NOMO-1 treated with DMSO at 0.1 percent for 48 hours (cell line): ENCODE data around the gene CPED1.
"Not testable (repeated sequence)": the region's sequence is repeated elsewhere in the genome, so short reads cannot be mapped to it uniquely, and the experiment has no call there.

Source experiments
- DNase-seq: peaks from one replicate; lab custom pipeline; 2025; ENCODE audit not compliant: unreplicated experiment; lab: John Stamatoyannopoulos, UW

The CPED1 gene

DNA sequence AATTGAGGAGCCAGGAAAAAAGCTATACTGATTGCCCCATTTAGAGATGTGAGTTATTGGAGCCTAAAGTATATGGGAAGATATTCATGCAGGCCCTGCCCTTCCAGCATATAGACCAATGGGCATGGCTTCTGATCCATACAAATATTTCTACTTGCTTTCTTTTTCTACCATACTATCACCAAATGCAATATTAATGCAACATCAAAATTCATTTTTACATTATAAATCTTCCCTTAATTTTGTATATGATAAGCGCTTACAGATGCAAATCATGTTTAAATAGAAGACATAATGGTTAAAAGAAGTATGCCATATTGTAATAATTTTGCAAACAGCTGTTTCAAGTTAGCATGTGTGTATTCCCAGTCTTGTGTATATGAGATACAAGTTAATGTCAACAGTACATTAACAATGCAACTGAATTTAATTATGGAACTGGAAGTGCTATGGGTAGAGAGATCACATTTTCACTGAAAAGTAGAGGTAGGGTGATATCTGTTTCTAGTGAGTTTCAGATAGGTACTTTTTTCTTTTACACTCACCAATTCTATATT, 315.7 kb downstream of the CPED1 start:
- DNase-seq: no peak

DNA sequence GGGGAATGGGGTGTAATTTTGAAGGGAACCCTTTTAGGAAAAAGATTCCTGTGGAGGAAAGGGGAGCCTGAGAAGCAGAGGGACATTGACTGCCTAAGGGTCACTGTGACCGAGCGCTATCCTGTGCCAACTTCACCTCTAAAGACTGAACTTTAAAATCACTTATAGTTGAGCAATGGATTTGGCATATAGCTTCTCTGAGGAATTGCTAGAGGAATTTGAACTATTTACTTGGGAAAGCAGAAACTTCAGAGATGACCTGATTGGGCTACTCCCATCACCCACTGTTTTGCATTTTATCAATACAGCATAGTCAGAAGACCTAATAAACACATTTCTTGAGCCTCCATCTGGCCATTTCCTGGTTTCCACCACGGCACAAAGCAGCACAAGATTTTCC, 316.6 kb downstream of the CPED1 start:
- no peak for DNase-seq

DNA sequence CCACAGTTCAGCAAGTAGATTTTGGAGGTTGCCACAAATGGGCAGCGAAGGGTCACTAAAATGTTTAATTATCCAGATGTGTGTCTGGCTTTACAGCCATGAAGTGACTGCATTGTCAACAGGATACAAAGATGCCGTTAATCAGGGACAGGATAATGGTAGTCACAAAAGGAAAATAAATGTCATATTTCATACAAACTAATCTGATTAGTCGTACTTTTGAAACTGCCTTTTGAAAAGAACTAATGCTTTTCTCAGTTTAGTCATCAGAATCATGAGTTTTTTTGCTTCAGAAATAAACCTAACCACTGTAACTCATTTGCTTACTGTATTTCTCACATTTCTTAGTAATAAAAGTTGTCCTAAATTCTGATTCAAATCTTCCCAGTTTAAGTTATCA, 318.1 kb downstream of the CPED1 start:
- DNase-seq: no peak

DNA sequence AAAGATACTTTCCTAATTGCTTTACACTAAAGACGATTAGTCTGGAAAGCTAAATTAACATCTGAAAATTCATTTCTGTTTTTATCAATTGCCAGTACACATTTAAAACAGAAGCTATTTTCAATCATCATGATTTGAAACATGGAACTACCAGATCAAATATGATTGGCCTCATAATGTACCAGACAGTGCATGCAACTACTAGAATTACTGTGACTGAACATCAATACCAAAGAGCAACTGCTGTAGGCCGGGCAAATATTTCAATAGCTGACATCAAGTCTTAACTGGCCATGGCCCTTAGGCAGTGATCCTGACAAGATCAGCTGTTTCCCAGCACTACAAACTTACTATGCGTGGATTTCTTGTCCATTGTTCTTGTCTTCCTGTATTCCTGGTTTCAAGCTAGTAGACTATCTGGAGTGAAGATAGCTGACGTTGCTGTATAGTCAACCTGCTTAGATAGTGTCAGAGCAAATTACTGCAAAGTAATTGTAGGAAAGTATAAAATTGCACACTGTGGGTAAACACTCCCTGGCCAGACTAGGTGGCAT, 318.6 kb downstream of the CPED1 start:
- no peak for DNase-seq

DNA sequence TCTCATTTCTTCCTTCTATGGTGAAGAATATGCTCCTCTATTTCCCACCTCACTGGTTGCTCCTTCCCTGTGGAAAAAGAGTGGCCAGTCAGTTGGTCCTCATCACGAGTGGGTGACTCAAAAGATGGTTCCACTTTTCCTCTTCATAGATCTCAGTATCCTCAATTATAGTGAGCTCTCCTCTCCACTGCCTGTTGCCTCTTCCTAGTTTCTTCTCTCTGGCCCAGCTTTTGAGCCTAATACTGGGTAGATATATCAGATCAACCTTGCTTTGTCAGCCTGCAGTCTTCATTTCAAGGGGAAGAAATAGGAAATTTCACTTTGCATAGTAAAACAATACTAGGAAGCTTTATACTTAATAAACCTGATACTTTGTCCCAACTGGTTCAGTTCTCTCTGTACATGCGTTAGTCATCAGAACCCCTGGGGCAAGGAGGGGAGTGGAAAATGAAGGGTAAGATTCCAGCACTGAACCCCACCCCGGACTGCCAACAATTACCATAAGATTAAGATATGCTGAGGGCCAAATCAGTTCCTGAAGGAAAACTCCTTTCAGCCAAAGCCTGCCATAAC, 324.8 kb downstream of the CPED1 start:
- DNase-seq: no peak

DNA sequence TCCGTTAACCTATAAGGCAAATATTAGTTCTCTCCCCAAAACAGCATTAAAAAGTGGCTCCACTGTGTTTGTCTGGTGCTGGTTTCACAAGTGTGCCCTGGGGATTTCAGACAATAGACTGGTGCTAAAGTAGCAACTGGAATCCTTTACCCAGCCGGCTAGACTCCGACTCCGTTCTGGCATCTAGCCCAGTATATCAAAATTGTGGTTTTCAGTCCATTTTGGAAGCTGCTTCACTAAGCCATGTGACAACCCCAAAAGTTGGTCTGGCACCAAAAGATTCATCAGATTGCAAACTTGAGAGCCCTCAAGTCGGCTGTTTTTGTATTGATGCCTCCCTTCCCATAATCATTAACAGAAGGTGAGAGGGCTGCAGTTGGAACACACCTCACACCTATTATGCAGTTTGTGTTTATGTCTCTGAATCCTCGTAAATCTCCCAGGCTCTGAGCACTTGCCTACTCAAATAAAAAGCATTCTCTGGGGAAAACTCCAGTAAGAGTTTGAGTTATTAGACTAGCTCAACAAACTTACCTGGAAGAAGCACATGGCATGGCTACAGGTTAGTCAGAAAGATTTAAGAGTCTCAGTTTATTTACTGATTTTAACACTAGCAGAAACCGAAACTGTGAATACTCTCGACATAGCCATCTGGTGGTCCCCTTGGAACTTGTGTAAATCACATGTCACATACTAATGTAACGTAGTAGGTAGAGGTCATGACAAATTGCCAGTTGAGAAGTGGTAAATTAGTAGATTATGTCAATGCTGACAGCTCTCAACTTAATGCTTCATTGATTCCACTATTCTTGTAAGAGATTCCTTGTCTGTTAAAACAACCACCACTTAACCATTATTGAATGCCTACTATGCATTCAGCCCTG, 325.5 kb downstream of the CPED1 start:
- no peak for DNase-seq

DNA sequence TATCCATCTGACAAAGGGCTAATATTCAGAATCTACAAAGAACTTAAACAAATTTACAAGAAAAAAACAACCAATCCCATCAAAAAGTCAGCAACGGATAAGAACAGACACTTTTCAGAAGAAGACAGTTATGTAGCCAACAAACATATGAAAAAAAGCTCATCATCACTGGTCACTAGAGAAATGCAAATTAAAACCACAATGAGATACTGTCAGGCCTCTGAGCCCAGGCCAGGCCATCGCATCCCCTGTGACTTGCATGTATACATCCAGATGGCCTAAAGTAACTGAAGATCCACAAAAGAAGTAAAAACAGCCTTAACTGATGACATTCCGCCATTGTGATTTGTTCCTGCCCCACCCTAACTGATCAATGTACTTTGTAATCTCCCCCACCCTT, 326.7 kb downstream of the CPED1 start:
- DNase-seq: not testable (repeated sequence)

DNA sequence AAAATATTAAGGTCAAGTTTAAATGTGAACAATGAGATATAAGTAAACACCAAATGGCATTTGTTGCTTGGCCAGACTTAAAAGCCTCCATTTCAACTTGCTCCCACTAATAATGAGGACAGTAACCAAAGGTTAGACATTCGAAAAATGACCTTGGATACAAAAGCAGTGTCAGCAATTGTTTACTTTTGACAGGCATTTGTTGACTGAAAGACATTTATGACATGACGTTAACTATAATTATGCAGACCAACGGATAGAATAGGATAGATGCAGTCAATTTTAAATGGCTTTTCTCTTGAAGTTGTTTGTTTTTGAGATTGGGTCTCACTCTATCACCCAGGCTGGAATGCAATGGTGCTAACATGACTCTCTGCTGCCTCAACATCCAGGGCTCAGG, 333.9 kb downstream of the CPED1 start:
- DNase-seq: no peak

DNA sequence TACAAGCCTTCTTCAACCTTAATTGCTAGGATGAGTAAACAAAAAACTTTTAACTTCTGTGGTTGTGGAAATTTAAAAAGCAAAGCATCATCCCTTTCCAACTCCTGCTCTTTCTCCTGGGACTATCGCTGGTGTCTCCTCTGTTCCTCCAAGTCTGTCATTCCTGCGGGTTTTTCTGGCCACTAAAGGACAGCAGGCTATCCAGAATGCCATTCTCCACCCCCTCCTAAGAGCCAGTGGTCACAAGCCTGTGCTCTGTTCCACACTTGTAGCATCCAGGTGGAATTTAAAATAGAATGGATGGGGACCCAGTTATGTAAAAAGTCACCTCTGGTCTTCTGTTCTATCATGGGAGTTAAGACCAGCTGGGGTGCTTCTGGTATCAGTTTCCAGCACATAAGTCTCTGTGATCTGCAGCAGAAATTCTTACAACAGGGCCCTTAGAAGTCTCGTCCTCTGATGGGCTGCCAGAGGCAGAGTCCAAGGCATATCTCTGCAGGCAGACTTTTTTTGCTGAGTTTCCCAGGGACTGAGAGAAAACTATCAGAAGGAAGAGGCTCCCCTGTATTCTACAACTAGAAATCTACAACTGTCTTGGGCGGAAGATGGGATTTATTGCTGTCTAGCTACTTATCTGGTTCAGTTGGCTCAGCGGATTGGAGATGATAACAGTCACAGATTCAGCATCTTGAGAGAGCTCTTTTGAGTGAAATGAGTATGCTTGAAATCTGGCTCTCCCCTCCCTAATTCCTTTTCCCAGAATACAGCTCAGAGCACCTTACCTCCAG, 335.2 kb downstream of the CPED1 start:
- no peak for DNase-seq

DNA sequence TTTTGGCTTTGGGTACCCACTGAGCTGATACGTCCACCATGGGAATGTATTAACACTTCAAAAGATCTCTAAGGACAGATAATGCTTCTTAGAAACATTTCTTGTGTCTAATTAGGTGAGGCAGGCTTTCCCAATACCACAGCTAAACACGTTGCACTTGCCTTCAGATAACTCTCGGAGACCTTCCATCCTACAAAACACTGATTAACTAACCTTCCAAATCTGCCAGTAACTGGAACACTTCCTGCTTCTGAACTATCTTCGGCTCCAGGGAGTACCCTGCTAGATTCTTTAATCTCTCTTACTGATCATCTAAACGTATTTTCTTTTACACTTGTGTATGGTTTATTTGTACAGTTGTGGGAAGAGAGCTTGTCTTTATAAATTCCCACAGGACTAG, 339.2 kb downstream of the CPED1 start:
- DNase-seq: no peak

DNA sequence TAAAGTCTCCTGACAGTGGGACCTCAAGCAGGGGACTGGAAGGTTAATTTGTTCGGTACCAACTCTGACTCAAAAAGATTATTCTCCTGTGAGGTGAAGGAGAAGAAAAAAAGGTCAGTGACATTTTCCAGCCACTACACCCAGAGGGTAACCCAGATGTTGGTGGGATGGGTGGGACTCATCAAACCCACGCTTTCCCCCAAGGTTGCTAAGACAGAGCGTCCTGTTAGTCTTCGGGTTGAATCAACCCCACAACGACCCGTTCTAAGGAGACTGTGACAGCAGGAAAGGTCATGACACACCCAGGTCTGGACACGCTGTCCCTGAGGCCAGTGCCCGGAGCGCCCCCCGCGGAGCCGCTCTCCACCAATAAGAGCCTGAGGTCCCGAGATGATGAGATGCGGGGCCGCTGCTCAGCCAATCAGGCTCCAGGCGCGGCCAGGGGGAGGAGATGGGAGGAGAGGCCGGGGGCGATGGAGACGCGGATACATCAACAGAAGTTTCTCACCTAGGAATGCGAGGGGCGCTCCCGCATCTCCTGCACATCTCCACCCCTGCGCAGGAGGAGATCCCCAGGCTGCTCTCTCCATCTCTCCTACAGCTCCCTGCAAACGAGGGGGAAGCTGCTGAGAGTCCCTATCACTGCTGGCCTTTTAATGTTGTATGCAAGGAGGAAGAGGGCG, 340.1 kb downstream of the CPED1 start, which contains the start of gene WNT16:
Gene WNT16, plus strand, starts transcription at position 493 of the 683 bp plus-strand sequence. CDS start 293 bp downstream, outside the sequence.
- DNase-seq: no peak

DNA sequence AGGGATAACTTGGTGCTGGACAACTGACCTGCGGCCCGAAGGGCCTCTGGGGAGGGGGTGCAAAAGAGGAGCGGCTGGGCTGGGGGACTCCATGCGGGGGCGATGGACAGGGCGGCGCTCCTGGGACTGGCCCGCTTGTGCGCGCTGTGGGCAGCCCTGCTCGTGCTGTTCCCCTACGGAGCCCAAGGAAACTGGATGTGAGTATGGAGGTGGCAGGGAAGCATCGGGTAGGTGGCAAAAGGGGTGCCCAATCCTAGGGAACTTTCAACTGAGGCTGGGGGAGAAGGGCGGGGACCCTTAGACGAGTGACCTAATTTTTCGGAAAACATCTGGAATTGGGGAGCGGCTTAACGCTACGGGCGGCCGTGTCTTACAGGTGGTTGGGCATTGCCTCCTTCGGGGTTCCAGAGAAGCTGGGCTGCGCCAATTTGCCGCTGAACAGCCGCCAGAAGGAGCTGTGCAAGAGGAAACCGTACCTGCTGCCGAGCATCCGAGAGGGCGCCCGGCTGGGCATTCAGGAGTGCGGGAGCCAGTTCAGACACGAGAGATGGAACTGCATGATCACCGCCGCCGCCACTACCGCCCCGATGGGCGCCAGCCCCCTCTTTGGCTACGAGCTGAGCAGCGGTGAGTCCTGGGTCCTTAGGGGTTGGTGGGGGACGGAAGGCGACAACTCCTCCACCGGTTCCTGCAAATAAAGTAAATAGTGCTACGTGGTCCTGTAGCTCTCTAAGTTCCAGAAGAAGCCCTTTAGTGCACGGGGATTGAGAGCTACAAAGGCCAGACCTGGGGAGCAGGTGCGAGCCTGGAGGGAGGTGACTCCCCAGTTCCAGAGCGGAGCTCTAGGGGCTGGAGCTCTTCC, 340.9 kb downstream of the CPED1 start:
- DNase-seq: no peak

DNA sequence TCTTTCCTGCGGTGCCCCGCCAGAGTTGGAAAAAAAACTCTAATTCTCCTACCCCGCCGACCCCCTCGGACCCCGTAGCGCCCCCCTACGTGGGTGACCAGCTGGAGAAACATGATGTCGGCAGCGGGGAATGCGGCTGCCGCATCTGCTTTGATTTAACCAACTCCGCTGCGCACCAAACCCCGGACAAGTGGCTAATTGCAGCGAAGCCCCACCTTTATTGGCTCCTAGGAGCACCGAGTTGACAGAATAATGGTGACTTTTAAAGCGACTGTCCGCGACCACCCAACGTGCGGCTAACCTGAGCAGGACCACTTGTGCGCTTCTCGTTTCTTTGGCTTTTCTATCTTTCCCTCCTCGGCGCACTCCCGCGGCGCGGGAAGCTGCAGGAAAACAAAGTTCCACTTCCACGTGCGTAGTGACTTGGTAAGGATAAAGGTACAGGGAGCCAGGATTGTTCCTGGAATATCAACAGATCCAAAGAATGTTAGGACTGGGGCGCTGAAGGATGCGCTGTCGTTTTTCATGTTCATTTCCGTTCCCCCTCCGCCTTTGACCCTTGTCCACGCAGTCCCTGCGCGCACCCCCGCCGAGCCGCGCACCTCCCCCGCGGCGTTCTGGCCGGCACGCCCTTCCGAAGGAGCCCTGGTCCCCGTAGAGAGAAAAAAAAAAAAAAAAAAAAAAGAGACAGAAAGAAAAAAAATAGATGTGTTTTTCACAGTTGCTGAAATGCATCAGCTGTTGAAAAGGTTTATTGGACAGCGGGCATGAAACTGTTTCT, 341.7 kb downstream of the CPED1 start:
- DNase-seq: no peak

DNA sequence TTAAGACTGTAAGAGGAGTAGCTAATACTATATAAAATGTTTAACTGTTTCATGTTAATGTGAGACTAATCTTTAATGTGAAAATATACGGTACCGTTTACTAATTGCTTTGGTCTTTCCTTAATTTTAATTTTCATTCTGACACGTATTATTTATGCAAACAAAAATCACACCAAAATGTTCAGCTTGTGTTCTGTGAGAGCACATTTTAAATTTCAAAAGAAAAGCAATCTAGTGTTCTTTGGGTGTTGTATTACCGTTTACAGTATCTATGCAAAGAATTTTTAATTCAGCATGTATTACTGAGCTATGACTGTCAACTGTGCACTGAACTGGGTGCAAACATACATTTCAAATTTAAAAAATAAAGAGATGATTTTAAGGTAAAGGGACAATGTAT, 342.5 kb downstream of the CPED1 start:
- DNase-seq: no peak

DNA sequence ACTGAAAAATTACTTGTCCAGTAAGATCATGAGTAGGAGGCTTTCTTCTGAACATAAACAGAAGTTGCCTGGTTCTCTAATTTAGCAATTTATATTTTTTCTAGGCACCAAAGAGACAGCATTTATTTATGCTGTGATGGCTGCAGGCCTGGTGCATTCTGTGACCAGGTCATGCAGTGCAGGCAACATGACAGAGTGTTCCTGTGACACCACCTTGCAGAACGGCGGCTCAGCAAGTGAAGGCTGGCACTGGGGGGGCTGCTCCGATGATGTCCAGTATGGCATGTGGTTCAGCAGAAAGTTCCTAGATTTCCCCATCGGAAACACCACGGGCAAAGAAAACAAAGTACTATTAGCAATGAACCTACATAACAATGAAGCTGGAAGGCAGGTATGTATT, 343.1 kb downstream of the CPED1 start:
- DNase-seq: no peak

DNA sequence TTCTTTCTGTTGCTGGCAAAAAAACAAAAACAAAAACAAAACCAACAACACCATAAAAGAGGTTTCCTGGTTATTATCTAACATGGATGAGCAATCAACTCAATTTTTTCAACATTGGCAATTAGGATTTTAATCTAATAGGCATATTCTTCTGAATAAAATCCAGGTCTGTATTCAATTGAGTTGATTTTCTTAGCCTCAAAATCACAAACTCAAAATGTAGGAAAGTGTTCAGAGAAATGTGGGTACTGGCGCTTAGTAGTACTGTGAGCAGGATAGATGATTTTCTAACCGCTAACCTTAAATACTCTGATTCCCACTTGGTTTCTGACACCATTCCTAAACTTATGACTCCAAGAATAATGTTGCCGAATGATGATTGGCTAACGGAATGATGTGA, 345.9 kb downstream of the CPED1 start:
- no peak for DNase-seq

DNA sequence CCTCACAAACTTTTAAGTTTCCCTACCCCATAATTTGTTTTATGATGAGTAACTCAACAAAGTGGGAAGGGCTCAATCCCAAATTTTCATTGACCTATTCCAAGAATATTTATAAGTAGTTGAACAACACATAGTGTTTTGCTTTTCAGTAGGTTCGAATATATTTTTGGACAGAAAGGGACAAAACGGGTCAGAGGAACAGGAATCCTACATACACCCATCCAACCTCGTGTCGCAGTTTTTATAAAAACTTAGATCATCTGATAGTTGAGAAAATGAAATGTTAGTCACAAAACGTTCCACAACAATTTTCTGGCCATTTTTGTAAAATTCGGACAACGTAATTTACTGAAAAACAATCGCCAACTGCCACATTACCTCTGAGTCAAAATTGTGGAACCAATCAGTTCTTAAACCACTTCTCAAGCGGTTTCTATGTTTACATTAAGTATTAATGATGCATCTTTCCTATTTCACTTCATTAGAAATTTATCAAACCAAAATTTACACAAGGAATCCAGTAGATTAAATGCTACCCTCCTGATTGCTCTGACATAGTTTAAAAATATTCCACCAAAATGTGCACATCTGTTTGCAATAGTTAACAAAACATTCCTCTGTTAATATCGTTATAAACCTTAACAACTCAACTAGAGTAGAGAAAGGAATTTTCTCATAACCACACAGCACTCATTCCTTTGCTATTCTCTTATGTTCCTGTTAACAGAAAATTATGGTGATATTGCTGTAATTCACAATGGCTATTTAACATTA, 346.6 kb downstream of the CPED1 start:
- DNase-seq: no peak

DNA sequence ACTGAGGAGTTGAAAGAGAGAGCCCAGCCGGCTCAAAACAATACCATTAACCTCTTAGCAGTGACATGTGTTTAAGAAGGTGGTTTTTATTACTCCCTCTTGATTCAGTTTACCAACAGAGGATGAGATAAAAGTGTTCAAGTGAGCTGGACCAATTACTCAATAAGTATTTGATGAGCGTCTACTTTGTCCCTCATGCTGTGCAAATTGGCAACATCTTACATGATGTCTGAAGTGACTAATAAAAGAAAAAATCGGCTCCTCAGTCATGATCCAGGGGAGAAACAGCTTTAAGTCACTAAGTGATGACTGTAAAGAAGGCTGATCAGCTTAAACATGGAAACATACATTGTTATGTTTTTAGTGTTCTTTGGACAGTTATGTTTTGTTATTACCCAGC, 348.1 kb downstream of the CPED1 start:
- DNase-seq: no peak
